ENCODE results near the gene NDUFC2.
"Not testable (repeated sequence)": the region's sequence is repeated elsewhere in the genome, so short reads cannot be mapped to it uniquely, and the experiment has no call there.

NDUFC2 gene

DNA sequence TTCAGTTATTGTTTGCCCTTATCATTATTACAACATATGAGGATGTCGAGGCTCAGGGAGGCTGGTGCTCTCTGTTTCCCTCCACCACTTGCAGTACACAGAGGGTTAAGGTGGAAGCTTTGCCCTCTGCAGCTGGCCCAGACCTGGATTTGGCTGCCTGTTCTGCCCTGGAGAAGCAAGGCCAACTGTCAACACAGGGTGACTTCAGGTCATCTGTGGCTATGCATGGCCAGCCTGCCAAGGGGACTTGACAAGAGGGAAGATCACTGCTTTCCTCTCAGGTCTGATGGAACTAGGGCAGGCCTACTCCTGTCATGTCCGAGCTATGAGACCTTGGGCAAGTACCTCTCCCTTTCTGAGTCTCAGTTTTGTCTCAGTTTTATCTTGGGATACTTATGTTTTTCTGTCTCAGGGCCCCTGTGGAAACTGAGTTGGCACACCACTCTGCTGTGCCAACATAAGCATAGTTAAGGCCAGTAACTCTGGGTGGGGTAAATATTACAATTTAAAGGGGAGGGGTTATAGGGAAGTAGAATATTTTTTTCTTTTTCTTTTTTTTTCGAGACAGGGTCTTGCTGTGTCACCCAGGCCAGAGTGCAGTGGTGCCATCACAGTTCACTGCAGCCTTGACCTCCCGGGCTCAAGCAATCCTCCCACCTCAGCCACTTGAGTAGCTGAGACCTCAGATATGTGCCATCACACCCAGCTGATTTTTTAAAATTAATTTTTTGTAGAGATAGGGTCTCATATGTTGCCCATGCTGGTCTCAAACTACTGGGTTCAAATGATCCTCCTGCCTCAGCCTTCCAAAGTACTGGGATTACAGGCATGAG, 18.4 kb downstream of the NDUFC2 start:
- no peak overlapping the region for H2AFZ ChIP-seq (ENCODE audit: low read depth, low read length)
- no peak overlapping the region for H3K4me2 ChIP-seq (ENCODE audit: low read length)
- no peaks in the 10 kb centered on the region for H4K20me1 ChIP-seq (ENCODE audit: insufficient read depth, low read length)
- H3K79me2 ChIP-seq (ENCODE audit: low read length) = no peaks in the 10 kb centered on the region
- H3K27ac ChIP-seq (ENCODE audit: low read length) = no peak overlapping the region
- no peaks in the 10 kb centered on the region for H3K4me1 ChIP-seq (ENCODE audit: low read length)
- H3K27me3 ChIP-seq (ENCODE audit: low read depth, low read length) = no peaks in the 10 kb centered on the region
- no peak for TF ChIP-seq EZH2phosphoT487 (IDR thresholded peaks at IDR 0.05; ENCODE audit: low read depth)
- TF ChIP-seq, protein P1, sequence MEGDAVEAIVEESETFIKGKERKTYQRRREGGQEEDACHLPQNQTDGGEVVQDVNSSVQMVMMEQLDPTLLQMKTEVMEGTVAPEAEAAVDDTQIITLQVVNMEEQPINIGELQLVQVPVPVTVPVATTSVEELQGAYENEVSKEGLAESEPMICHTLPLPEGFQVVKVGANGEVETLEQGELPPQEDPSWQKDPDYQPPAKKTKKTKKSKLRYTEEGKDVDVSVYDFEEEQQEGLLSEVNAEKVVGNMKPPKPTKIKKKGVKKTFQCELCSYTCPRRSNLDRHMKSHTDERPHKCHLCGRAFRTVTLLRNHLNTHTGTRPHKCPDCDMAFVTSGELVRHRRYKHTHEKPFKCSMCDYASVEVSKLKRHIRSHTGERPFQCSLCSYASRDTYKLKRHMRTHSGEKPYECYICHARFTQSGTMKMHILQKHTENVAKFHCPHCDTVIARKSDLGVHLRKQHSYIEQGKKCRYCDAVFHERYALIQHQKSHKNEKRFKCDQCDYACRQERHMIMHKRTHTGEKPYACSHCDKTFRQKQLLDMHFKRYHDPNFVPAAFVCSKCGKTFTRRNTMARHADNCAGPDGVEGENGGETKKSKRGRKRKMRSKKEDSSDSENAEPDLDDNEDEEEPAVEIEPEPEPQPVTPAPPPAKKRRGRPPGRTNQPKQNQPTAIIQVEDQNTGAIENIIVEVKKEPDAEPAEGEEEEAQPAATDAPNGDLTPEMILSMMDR (IDR thresholded peaks at IDR 0.05; ENCODE audit: low read depth, low read length) = no peak
- no peaks in the 10 kb centered on the region for H3K36me3 ChIP-seq (replicated peaks; ENCODE audit: low read depth, low read length)
- H3K9ac ChIP-seq (ENCODE audit: low read length) = no peak overlapping the region
- no peak overlapping the region for H3K4me3 ChIP-seq (ENCODE audit: low read length)
- H3K9me3 ChIP-seq (ENCODE audit: insufficient read depth, low read length) = no peaks in the 10 kb centered on the region

DNA sequence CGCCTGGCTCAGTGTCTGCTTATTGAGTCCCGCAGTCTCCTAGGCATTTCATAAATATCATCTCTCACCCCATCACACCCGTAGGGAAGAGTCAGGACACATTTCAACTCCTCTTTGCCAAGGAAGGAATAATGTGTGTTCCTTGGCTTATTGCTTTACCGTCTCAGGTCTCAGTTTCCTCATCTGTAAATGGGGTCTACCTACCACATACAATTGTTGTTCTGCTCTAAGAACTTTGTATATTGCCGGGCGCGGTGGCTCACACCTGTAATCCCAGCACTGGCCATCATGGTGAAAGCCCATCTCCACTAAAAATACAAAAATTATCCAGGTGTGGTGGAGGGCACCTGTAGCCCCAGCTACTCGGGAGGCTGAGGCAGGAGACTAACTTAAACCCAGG, 19.1 kb downstream of the NDUFC2 start:
- H3K79me2 ChIP-seq (ENCODE audit: low read length) = no peaks in the 10 kb centered on the region
- H3K9ac ChIP-seq (ENCODE audit: low read length) = no peak overlapping the region
- no peak overlapping the region for H3K4me2 ChIP-seq (ENCODE audit: low read length)
- no peaks in the 10 kb centered on the region for H3K4me1 ChIP-seq (ENCODE audit: low read length)
- H4K20me1 ChIP-seq (ENCODE audit: insufficient read depth, low read length) = no peaks in the 10 kb centered on the region
- no peaks in the 10 kb centered on the region for H3K36me3 ChIP-seq (replicated peaks; ENCODE audit: low read depth, low read length)
- no peak overlapping the region for H3K27ac ChIP-seq (ENCODE audit: low read length)
- no peak overlapping the region for H3K4me3 ChIP-seq (ENCODE audit: low read length)
- no peak overlapping the region for H2AFZ ChIP-seq (ENCODE audit: low read depth, low read length)
- TF ChIP-seq, protein P1 (IDR thresholded peaks at IDR 0.05; ENCODE audit: low read depth, low read length) = no peak
- no peak for TF ChIP-seq EZH2phosphoT487 (IDR thresholded peaks at IDR 0.05; ENCODE audit: low read depth)
- no peaks in the 10 kb centered on the region for H3K27me3 ChIP-seq (ENCODE audit: low read depth, low read length)
- H3K9me3 ChIP-seq (ENCODE audit: insufficient read depth, low read length) = no peaks in the 10 kb centered on the region

DNA sequence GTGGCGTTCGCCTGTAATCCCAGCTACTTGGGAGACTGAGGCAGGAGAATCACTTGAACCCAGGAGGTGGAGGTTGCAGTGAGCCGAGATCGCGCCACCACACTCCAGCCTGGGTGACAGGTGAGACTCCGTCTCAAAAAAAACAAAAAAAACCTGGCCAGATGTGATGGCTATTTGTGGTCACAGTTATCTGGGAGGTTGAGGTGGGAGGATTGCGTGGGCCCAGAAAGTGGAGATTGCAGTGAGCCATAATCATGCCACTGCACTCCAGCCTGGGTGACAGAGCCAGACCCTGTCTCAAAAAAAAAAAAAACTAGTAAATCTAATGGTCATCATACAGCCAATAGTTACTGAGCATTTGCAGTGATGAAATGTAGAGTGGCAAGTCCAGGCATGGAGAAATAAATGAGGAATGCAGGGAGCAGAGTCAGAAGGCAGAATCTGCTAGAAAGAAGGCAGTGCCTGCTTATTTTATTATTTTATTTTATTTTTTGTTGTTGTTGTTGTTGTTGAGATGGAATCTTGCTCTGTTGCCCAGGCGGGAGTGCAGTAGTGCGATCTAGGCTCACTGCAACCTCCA, 19.8 kb downstream of the NDUFC2 start:
- not testable (repeated sequence) for H3K27me3 ChIP-seq (ENCODE audit: low read depth, low read length); H3K4me1 ChIP-seq (ENCODE audit: low read length); H3K79me2 ChIP-seq (ENCODE audit: low read length); H2AFZ ChIP-seq (ENCODE audit: low read depth, low read length); H3K9me3 ChIP-seq (ENCODE audit: insufficient read depth, low read length); H3K36me3 ChIP-seq (replicated peaks; ENCODE audit: low read depth, low read length); H4K20me1 ChIP-seq (ENCODE audit: insufficient read depth, low read length); H3K27ac ChIP-seq (ENCODE audit: low read length); H3K4me3 ChIP-seq (ENCODE audit: low read length); H3K4me2 ChIP-seq (ENCODE audit: low read length); H3K9ac ChIP-seq (ENCODE audit: low read length)

DNA sequence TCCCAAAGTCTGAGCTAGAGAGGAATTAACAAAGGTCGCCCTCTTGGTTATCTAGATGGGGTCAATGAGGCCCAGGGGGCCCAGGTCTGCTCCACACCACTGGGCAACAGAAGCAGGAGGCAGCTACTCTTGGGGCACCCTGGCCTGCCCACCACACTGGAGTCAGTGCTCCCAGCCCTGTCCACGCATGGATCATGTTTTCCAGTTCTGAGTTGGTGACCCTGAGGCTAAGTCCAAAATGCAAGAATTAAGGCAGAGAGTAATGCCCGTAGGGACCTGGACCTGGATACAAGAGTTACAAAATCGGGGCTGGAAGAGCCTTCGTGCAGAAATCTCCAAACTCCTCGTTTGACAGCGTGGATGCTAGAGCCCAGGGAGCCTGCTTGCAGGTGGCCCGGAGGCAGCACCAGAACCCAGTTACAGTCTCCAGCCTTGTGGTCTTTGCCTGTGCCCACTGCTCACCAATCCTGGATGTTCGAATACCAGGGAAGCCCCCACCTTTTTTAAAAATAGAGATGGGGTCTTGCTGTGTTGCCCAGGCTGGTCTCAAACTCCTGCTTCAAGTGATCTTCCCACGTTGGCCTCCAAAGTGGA, 22.1 kb downstream of the NDUFC2 start:
- Histone ChIP-seq H4K20me1 (ENCODE audit: insufficient read depth, low read length) (no peaks in the 10 kb centered on the region), H3K27ac (ENCODE audit: low read length) (no peak overlapping the region), H2AFZ (ENCODE audit: low read depth, low read length) (no peak overlapping the region), H3K9ac (ENCODE audit: low read length) (no peak overlapping the region), H3K27me3 (ENCODE audit: low read depth, low read length) (no peaks in the 10 kb centered on the region), H3K79me2 (ENCODE audit: low read length) (no peaks in the 10 kb centered on the region), H3K4me3 (ENCODE audit: low read length) (no peak overlapping the region), H3K4me2 (ENCODE audit: low read length) (no peak overlapping the region), H3K36me3 (replicated peaks; ENCODE audit: low read depth, low read length) (no peaks in the 10 kb centered on the region), H3K9me3 (ENCODE audit: insufficient read depth, low read length) (no peaks in the 10 kb centered on the region), H3K4me1 (ENCODE audit: low read length) (no peaks in the 10 kb centered on the region)
- TF ChIP-seq, protein P1 (IDR thresholded peaks at IDR 0.05; ENCODE audit: low read depth, low read length) = no peak
- no peak for TF ChIP-seq EZH2phosphoT487 (IDR thresholded peaks at IDR 0.05; ENCODE audit: low read depth)

Measured in OCI-LY3 (cell line).